Measurements from ENCODE around the gene TYW5. TPM values are rescaled to one million over a fixed set of nuclear protein-coding genes. Genes with fewer than 3 reads are reported as not detected.

TYW5 gene
- total RNA-seq, 1 experiment from 2014 or later = 13.5 TPM

DNA sequence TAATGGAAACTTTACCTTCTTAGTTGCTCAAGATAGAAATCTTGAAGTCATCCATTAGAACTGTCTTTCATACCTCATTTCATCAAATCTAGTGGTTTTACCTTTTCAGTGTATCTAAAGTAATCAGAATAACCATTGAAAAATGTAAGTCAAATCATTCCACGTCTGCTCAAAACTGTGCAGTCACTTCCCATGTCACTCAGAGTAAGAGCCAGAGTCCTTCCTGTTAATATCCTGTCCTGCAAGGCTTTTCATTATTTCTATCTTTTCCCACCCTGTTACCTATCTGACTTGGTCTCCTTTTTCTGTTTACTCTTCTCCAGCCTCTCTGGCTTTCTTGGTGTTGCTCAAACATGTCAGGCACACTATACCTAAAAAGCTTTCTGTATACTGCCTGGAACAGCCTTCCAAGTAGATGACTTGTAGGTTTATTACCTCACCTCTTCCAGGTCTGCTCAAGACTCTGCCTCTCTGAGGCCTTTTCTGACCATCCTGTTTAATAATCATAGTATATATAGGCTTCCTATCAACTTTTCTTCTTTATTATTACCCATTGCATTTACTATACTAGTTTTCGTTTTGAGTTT lies 40.8 kb downstream of the TYW5 start:
- H3K36me3 Mint-ChIP-seq = peaks cover 57% of the 10 kb centered on the region
- H3K27ac Mint-ChIP-seq = no peak overlapping the region
- peaks cover 23% of the 10 kb centered on the region for H3K4me1 Mint-ChIP-seq
- peak overlapping the region; percentile 7 for H3K4me3 Mint-ChIP-seq
- ATAC-seq = no peak
- POLR2A ChIA-PET = no interaction called here
- TF ChIP-seq SMAD3 (CRISPR knock-in tag; IDR thresholded peaks at IDR 0.05; ENCODE audit: borderline replicate concordance) = no peak
- TF ChIP-seq TP53 (CRISPR knock-in tag; IDR thresholded peaks at IDR 0.05) = no peak
- no peak for TF ChIP-seq NFATC4 (CRISPR knock-in tag; IDR thresholded peaks at IDR 0.05)
- TF ChIP-seq ZNF263 (CRISPR knock-in tag; IDR thresholded peaks at IDR 0.05; ENCODE audit: low read depth) = no peak
- TF ChIP-seq, protein P1, sequence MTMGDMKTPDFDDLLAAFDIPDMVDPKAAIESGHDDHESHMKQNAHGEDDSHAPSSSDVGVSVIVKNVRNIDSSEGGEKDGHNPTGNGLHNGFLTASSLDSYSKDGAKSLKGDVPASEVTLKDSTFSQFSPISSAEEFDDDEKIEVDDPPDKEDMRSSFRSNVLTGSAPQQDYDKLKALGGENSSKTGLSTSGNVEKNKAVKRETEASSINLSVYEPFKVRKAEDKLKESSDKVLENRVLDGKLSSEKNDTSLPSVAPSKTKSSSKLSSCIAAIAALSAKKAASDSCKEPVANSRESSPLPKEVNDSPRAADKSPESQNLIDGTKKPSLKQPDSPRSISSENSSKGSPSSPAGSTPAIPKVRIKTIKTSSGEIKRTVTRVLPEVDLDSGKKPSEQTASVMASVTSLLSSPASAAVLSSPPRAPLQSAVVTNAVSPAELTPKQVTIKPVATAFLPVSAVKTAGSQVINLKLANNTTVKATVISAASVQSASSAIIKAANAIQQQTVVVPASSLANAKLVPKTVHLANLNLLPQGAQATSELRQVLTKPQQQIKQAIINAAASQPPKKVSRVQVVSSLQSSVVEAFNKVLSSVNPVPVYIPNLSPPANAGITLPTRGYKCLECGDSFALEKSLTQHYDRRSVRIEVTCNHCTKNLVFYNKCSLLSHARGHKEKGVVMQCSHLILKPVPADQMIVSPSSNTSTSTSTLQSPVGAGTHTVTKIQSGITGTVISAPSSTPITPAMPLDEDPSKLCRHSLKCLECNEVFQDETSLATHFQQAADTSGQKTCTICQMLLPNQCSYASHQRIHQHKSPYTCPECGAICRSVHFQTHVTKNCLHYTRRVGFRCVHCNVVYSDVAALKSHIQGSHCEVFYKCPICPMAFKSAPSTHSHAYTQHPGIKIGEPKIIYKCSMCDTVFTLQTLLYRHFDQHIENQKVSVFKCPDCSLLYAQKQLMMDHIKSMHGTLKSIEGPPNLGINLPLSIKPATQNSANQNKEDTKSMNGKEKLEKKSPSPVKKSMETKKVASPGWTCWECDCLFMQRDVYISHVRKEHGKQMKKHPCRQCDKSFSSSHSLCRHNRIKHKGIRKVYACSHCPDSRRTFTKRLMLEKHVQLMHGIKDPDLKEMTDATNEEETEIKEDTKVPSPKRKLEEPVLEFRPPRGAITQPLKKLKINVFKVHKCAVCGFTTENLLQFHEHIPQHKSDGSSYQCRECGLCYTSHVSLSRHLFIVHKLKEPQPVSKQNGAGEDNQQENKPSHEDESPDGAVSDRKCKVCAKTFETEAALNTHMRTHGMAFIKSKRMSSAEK (CRISPR knock-in tag; IDR thresholded peaks at IDR 0.05; ENCODE audit: borderline replicate concordance) = no peak
- TF ChIP-seq, protein P2, sequence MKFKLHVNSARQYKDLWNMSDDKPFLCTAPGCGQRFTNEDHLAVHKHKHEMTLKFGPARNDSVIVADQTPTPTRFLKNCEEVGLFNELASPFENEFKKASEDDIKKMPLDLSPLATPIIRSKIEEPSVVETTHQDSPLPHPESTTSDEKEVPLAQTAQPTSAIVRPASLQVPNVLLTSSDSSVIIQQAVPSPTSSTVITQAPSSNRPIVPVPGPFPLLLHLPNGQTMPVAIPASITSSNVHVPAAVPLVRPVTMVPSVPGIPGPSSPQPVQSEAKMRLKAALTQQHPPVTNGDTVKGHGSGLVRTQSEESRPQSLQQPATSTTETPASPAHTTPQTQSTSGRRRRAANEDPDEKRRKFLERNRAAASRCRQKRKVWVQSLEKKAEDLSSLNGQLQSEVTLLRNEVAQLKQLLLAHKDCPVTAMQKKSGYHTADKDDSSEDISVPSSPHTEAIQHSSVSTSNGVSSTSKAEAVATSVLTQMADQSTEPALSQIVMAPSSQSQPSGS (CRISPR knock-in tag; IDR thresholded peaks at IDR 0.05; ENCODE audit: borderline replicate concordance, low read depth) = no peak
- no peak for TF ChIP-seq ELF4 (CRISPR knock-in tag; IDR thresholded peaks at IDR 0.05; ENCODE audit: low read depth)
- no peak for TF ChIP-seq NFYB (CRISPR knock-in tag; conservative IDR thresholded peaks at IDR 0.05; ENCODE audit: low read depth)
- TF ChIP-seq STAT6 (CRISPR knock-in tag; conservative IDR thresholded peaks at IDR 0.05; ENCODE audit: low read depth) = no peak
- TF ChIP-seq CREM (CRISPR knock-in tag; IDR thresholded peaks at IDR 0.05) = no peak
- TF ChIP-seq MXD4 (CRISPR knock-in tag; IDR thresholded peaks at IDR 0.05; ENCODE audit: borderline replicate concordance) = no peak
- TF ChIP-seq ZNF425 (CRISPR knock-in tag; conservative IDR thresholded peaks at IDR 0.05) = no peak
- no peak for TF ChIP-seq ERG (CRISPR knock-in tag; IDR thresholded peaks at IDR 0.05)
- TF ChIP-seq IRF2 (CRISPR knock-in tag; IDR thresholded peaks at IDR 0.05; ENCODE audit: borderline replicate concordance, low read depth) = no peak
- TF ChIP-seq GABPB1 (CRISPR knock-in tag; IDR thresholded peaks at IDR 0.05) = no peak
- CTCF ChIA-PET = no interaction called here
- H3K9me3 Mint-ChIP-seq = peaks cover 29% of the 10 kb centered on the region
- DNase-seq (ENCODE audit: low spot score) = no peak
- no peaks in the 10 kb centered on the region for H3K27me3 Mint-ChIP-seq (ENCODE audit: low read depth)

All from WTC11 (cell line).